LNCaP clone FGC (cell line): Measurements from ENCODE around the gene IRF2BP2.

Experiments
- DNase-seq: peaks from one replicate; pipeline ENCODE4 v3.0.0-alpha.2; 2011; ENCODE audit warnings: low read depth
- H3K4me3 ChIP-seq: 2 replicates; pipeline ENCODE4 v1.5.1; 2011; ENCODE audit warnings: mild to moderate bottlenecking, low read depth, low read length, control low read depth
- CTCF ChIP-seq: IDR thresholded peaks from 2 replicates; pipeline ENCODE4 v1.5.1; 2012; ENCODE audit warnings: mild to moderate bottlenecking; ENCODE audit not compliant: control insufficient read depth, insufficient read depth; ENCODE audit errors: extremely low read depth

Gene IRF2BP2

GRCh38 chr1:234634387-234634786 lies 24.4 kb upstream of the IRF2BP2 start:
- DNase-seq = no peak
- TF ChIP-seq CTCF = no peak
- H3K4me3 ChIP-seq = no peak overlapping the region

GRCh38 chr1:234633246-234634003 lies 23.4 kb upstream of the IRF2BP2 start:
- no peak overlapping the region for H3K4me3 ChIP-seq
- TF ChIP-seq CTCF = no peak
- DNase-seq = no peak

GRCh38 chr1:234632225-234632624 lies 22.2 kb upstream of the IRF2BP2 start:
- no peak for TF ChIP-seq CTCF
- DNase-seq = no peak
- no peak overlapping the region for H3K4me3 ChIP-seq

- DNase-seq = no peak
- no peak for TF ChIP-seq CTCF
- no peak overlapping the region for H3K4me3 ChIP-seq
Measured at GRCh38 chr1:234631721-234632125, 21.7 kb upstream of the IRF2BP2 start.

GRCh38 chr1:234629026-234629425 lies 19.0 kb upstream of the IRF2BP2 start:
- H3K4me3 ChIP-seq = no peak overlapping the region
- no peak for TF ChIP-seq CTCF
- DNase-seq = no peak

GRCh38 chr1:234628089-234628488 lies 18.1 kb upstream of the IRF2BP2 start:
- no peak overlapping the region for H3K4me3 ChIP-seq
- DNase-seq = no peak
- no peak for TF ChIP-seq CTCF

- TF ChIP-seq CTCF = no peak
- no peak overlapping the region for H3K4me3 ChIP-seq
- DNase-seq = no peak
Measured at GRCh38 chr1:234627009-234627950, 17.3 kb upstream of the IRF2BP2 start.
